ENCODE data around the gene INHBB. TPM values are rescaled to one million over a fixed set of nuclear protein-coding genes. Genes with fewer than 3 reads are reported as not detected.

INHBB gene
- total and polyA plus RNA-seq, 12 donors: 0.89 to 9.2 (median 3.5) TPM

DNA sequence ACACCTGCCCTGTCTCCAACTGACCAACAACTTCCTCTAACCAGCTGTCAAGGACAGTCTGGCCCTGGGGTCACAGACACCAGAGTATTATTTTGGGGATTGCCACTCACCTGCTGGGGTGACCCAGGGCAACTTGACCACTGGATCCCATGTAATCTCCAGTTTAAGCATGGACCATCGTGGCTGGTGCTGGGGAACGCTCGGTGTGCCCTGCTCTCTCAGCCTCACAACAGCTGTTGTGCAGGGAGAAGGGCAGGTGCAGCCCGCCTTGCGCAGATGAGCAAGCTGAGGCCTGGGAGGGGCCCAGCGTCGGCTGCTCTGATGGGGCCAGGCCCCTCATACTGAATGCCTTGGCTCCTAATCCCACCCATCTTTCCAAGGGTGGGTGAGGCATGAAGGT is 21.0 kb upstream of the INHBB start:
- no peaks in the 10 kb centered on the region for H3K9me3 ChIP-seq
- no peak overlapping the region for H3K27ac ChIP-seq
- H3K4me3 ChIP-seq: no peak overlapping the region
- TF ChIP-seq, protein P1, sequence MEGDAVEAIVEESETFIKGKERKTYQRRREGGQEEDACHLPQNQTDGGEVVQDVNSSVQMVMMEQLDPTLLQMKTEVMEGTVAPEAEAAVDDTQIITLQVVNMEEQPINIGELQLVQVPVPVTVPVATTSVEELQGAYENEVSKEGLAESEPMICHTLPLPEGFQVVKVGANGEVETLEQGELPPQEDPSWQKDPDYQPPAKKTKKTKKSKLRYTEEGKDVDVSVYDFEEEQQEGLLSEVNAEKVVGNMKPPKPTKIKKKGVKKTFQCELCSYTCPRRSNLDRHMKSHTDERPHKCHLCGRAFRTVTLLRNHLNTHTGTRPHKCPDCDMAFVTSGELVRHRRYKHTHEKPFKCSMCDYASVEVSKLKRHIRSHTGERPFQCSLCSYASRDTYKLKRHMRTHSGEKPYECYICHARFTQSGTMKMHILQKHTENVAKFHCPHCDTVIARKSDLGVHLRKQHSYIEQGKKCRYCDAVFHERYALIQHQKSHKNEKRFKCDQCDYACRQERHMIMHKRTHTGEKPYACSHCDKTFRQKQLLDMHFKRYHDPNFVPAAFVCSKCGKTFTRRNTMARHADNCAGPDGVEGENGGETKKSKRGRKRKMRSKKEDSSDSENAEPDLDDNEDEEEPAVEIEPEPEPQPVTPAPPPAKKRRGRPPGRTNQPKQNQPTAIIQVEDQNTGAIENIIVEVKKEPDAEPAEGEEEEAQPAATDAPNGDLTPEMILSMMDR (IDR thresholded peaks at IDR 0.05): no peak
- no peaks in the 10 kb centered on the region for H3K36me3 ChIP-seq
- WGBS, 2 donors: 95 to 99% methylated on average over 7 of the region's 7 CpGs
- ATAC-seq: no peak
- no peak for DNase-seq
- peaks cover 0 to 23% (median 0%) of the 10 kb centered on the region in 7 donors for H3K27me3 ChIP-seq
- intact Hi-C loops (cut with DNase I): no loop called here
- H3K4me1 ChIP-seq: peaks cover 7 to 22% (median 14%) of the 10 kb centered on the region in 9 donors

DNA sequence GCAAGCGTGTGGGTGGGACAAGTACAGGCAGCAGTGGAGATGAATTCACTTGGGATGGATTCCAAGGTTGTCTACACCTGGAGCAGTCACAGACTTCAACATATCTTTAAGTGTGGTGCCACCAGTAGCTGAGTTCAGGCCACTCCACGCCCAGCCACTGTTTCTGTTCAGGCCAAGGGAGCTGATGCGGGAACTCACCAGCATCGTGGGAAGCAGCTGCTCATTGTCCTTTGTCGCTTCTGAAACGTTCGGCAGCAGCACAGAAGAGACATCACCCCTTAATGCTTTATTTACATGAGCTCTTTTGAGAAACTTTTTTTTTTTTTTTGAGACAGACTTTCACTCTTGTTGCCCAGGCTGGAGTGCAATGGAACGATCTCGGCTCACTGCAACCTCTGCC is 19.9 kb upstream of the INHBB start:
- ATAC-seq (no peak), DNase-seq (no peak)
- Histone ChIP-seq H3K36me3 (no peaks in the 10 kb centered on the region), H3K4me1 (peaks cover 6 to 15% (median 10%) of the 10 kb centered on the region in 9 donors), H3K9me3 (no peaks in the 10 kb centered on the region), H3K27me3 (peaks cover 0 to 18% (median 0%) of the 10 kb centered on the region in 7 donors), H3K4me3 (no peak overlapping the region), H3K27ac (no peak overlapping the region)
- WGBS, 2 donors: 84 to 91% methylated on average over 9 of the region's 9 CpGs
- intact Hi-C loops (cut with DNase I): no loop called here
- TF ChIP-seq, protein P1 (IDR thresholded peaks at IDR 0.05): no peak

- intact Hi-C loops (cut with DNase I): no loop called here
- TF ChIP-seq, protein P1 (IDR thresholded peaks at IDR 0.05): no peak
- ATAC-seq (peak in 1 of 8 donors; percentile 25), DNase-seq (no peak)
- no peaks in the 10 kb centered on the region for H3K4me1 ChIP-seq
- H3K27me3 ChIP-seq: peaks cover 0 to 27% (median 0%) of the 10 kb centered on the region in 7 donors
- H3K9me3 ChIP-seq: peaks cover 0 to 4% (median 0%) of the 10 kb centered on the region in 11 donors
- no peak overlapping the region for H3K4me3 ChIP-seq
- no peaks in the 10 kb centered on the region for H3K36me3 ChIP-seq
- 81 to 82% methylated on average over 24 of the region's 24 CpGs for WGBS, 2 donors
- no peak overlapping the region for H3K27ac ChIP-seq
Measured at GRCh38 chr2:120330946-120331822, 14.8 kb upstream of the INHBB start.

DNA sequence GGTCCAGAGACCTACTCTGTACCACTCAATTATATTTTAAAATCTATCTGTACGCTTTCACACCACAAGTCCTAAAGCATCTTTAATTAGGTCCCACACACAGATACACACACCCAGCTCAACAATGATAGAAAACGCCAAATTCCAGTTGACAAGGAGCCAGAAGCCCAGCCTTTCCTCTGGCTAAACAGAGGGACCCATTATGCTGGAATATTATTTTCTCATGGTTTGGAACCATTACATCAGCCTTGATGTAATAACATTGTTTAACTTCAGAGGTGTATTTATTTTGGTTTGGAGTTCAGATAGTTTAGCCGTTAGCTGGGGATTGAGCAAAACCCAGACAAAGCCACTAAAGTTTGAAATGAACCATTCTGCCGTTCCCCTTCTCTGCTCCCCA is 14.0 kb upstream of the INHBB start:
- Histone ChIP-seq H3K9me3 (peaks cover 0 to 4% (median 0%) of the 10 kb centered on the region in 11 donors), H3K27ac (no peak overlapping the region), H3K4me1 (no peaks in the 10 kb centered on the region), H3K27me3 (peaks cover 0 to 29% (median 0%) of the 10 kb centered on the region in 7 donors), H3K36me3 (no peaks in the 10 kb centered on the region), H3K4me3 (no peak overlapping the region)
- DNase-seq (no peak), ATAC-seq (peak in 2 of 8 donors; percentile 34 to 49)
- intact Hi-C loops (cut with DNase I): no loop called here
- TF ChIP-seq, protein P1 (IDR thresholded peaks at IDR 0.05): no peak
- WGBS, 2 donors: 69 to 71% methylated on average over 4 of the region's 4 CpGs

Measured in heart right ventricle (tissue), 16 donors.